Left lung (tissue), 10 donors: ENCODE measurements around the gene PRIMPOL. TPM values are rescaled to one million over a fixed set of nuclear protein-coding genes. Genes with fewer than 3 reads are reported as not detected.

ENCODE experiments used
- ATAC-seq: fragments of 200-7000 bp; cut with Tn5 transposase; one replicate; pipeline ENCODE4 v1.9.1; 2020; ENCODE audit warnings: moderate library complexity
- DNase-seq, 4 donors: peaks; one replicate each; pipeline ENCODE4 v3.0.0-alpha.2; 2013 to 2020
- H3K27ac ChIP-seq, 2 donors: fragments of 200-600 bp; sonication (generic) in 1 of 2; one replicate each; pipeline versions ENCODE4 v1.5.0 to v1.8.0; 2020 to 2021
- H3K27me3 ChIP-seq, 2 donors: fragments of 200-600 bp; sonication (generic) in 1 of 2; one replicate each; pipeline versions ENCODE4 v1.5.0 to v1.8.0; 2020 to 2021
- H3K36me3 ChIP-seq, 2 donors: fragments of 200-600 bp; sonication (generic) in 1 of 2; one replicate each; pipeline versions ENCODE4 v1.5.0 to v1.8.0; 2020 to 2021
- H3K4me1 ChIP-seq, 2 donors: fragments of 200-600 bp; one replicate each; pipeline ENCODE4 v1.8.0; 2021
- H3K4me3 ChIP-seq, 2 donors: fragments of 200-600 bp; sonication (generic) in 1 of 2; one replicate each; pipeline versions ENCODE4 v1.5.0 to v1.8.0; 2020 to 2021; ENCODE audit warnings: mild to moderate bottlenecking in 1 of 2
- H3K9me3 ChIP-seq, 2 donors: fragments of 200-600 bp; sonication (generic) in 1 of 2; one replicate each; pipeline versions ENCODE4 v1.5.0 to v1.8.0; 2020 to 2021
- CTCF ChIP-seq, 2 donors: fragments of 200-600 bp; sonication (generic) in 1 of 2; IDR thresholded peaks; one replicate each; pipeline versions ENCODE4 v1.5.0 to v1.8.0; 2021; ENCODE audit warnings: antibody characterized with exemption in 2 of 2
- intact Hi-C, 2 donors: fragments of 100-400 bp; cut with DNase I; formaldehyde crosslinking; loops; one replicate each; pipeline versions ENCODE4 v1.11.2 to v1.14.2; 2022
- polyA plus RNA-seq, 6 donors: library from polyadenylated mRNA; unstranded; fragments of 120-200 nt; gene quantifications; one replicate each; pipeline ENCODE4 v1.2.1, GENCODE V29; 2013; ENCODE audit not compliant: insufficient read length in 6 of 6
- total RNA-seq, 2 donors: library from RNA; stranded (reverse); fragmentation: NEBNext Ultra II Directional; extraction: Animal tissue kit (Norgen Biotek cat#: 25700); gene quantifications; one replicate each; pipeline ENCODE4 v1.2.1, GENCODE V29; 2021
- donor health status: DM: no; HTN: yes; CAD: no.
- donor health status: DM: no; HTN: no; CAD: no.

The PRIMPOL gene
- total and polyA plus RNA-seq, 8 donors = 11.8 to 49.1 (median 40.2) TPM

GRCh38 chr4:184632842-184633241 lies 16.7 kb upstream of the PRIMPOL start:
- Histone ChIP-seq H3K36me3 (peaks cover 0 to 96% of the 10 kb centered on the region in 2 donors), H3K9me3 (no peaks in the 10 kb centered on the region)

DNA sequence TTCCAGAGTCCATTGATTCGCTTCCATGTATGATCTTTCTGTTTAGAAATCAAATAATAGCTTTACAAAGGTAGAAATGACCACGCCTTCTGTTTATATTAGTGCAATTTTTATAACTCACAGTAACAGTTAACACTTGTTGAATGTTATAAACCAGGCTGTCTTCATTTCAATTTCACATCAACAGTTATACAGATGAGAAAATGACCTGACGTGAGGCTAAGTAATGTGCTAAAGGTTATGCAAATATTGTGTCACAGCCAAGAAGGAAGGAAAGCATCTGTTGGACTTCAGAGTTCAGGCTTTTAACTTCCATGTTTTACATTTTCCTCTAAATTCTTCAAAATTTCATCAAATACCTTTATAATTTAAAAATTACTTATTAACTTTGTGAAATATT lies 14.2 kb upstream of the PRIMPOL start:
- H3K36me3 ChIP-seq = peaks cover 0 to 81% of the 10 kb centered on the region in 2 donors

More at GRCh38 chr4:184632842-184633241, 16.7 kb upstream of the PRIMPOL start:
- ATAC-seq (no peak), DNase-seq (no peak)
- intact Hi-C loops = no loop called here
- TF ChIP-seq CTCF (IDR thresholded peaks at IDR 0.05) = no peak
- Histone ChIP-seq H3K4me1 (no peaks in the 10 kb centered on the region), H3K4me3 (no peak overlapping the region), H3K27ac (no peak overlapping the region), H3K27me3 (no peaks in the 10 kb centered on the region)

DNA sequence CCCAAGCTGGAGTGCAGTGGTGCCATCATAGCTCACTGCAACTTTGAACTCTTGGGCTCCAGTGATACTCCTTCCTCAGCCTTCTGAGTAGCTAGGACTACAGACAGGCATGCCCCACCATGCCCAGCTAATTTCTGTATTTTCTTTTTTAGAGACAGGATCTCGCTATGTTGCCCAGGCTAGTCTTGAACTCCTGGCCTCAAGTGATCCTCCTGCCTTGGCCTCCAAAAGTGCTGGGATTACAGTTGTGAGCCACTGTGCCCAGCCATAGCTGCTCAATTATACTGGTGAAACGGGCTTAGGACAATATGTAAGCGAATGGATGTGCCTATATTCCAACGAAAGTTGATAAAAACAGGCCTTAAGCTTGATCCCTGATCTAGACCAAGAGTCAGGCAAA lies 13.4 kb upstream of the PRIMPOL start:
- no peaks in the 10 kb centered on the region for H3K27me3 ChIP-seq
- ATAC-seq = no peak
- no peak for DNase-seq
- H3K36me3 ChIP-seq = peaks cover 0 to 73% of the 10 kb centered on the region in 2 donors
- no peak for TF ChIP-seq CTCF (IDR thresholded peaks at IDR 0.05)
- no peak overlapping the region for H3K4me3 ChIP-seq
- H3K4me1 ChIP-seq = no peaks in the 10 kb centered on the region
- no peak overlapping the region for H3K27ac ChIP-seq
- intact Hi-C loops = no loop called here
- no peaks in the 10 kb centered on the region for H3K9me3 ChIP-seq

More for the DNA sequence above, 14.2 kb upstream of the PRIMPOL start:
- TF ChIP-seq CTCF (IDR thresholded peaks at IDR 0.05) = no peak
- Histone ChIP-seq H3K27me3 (no peaks in the 10 kb centered on the region), H3K9me3 (no peaks in the 10 kb centered on the region), H3K4me1 (no peaks in the 10 kb centered on the region), H3K27ac (no peak overlapping the region), H3K4me3 (no peak overlapping the region)
- intact Hi-C loops = no loop called here
- no peak for DNase-seq
- no peak for ATAC-seq

- intact Hi-C loops = no loop called here
- Histone ChIP-seq H3K9me3 (no peaks in the 10 kb centered on the region), H3K4me3 (no peak overlapping the region), H3K27me3 (no peaks in the 10 kb centered on the region), H3K4me1 (no peaks in the 10 kb centered on the region), H3K36me3 (peaks cover 0 to 66% of the 10 kb centered on the region in 2 donors), H3K27ac (no peak overlapping the region)
- no peak for TF ChIP-seq CTCF (IDR thresholded peaks at IDR 0.05)
- DNase-seq (no peak), ATAC-seq (no peak)
Observed at GRCh38 chr4:184636897-184637296, 12.6 kb upstream of the PRIMPOL start.

- DNase-seq (no peak), ATAC-seq (no peak)
- Histone ChIP-seq H3K36me3 (peaks cover 0 to 33% of the 10 kb centered on the region in 2 donors), H3K4me1 (peaks cover 2 to 29% of the 10 kb centered on the region in 2 donors), H3K27me3 (no peaks in the 10 kb centered on the region), H3K4me3 (no peak overlapping the region), H3K27ac (no peak overlapping the region), H3K9me3 (no peaks in the 10 kb centered on the region)
- intact Hi-C loops = no loop called here
- no peak for TF ChIP-seq CTCF (IDR thresholded peaks at IDR 0.05)
Observed at GRCh38 chr4:184641022-184641421, 8.5 kb upstream of the PRIMPOL start.
